H9 (cell line): ENCODE measurements around the gene ILK. TPM values are rescaled to one million over a fixed set of nuclear protein-coding genes. Genes with fewer than 3 reads are reported as not detected.

ENCODE experiments used
- DNase-seq: peaks from one replicate; pipeline ENCODE4 v3.0.0-alpha.2; 2017
- H2AFZ ChIP-seq: one replicate; pipeline ENCODE4 v1.6.1; 2013; ENCODE audit warnings: mild to moderate bottlenecking, low read length, control low read depth, moderate library complexity
- H2AK5ac ChIP-seq: 2 replicates; pipeline ENCODE4 v1.6.1; 2013; ENCODE audit warnings: low read length, control low read depth, mixed read lengths; ENCODE audit not compliant: insufficient read length
- H2BK120ac ChIP-seq: one replicate; pipeline ENCODE4 v1.6.1; 2013; ENCODE audit warnings: low read depth, mild to moderate bottlenecking, low read length, control low read depth, inconsistent platforms; ENCODE audit not compliant: poor library complexity, severe bottlenecking
- H2BK12ac ChIP-seq: 2 replicates; pipeline ENCODE4 v1.6.1; 2013; ENCODE audit warnings: low read length, control low read depth, mixed read lengths, low read depth; ENCODE audit not compliant: insufficient read length
- H2BK15ac ChIP-seq: 2 replicates; pipeline ENCODE4 v1.6.1; 2013; ENCODE audit warnings: low read depth, low read length, control low read depth
- H2BK20ac ChIP-seq: one replicate; pipeline ENCODE4 v1.6.1; 2013; ENCODE audit warnings: low read depth, mild to moderate bottlenecking, low read length, control low read depth, inconsistent platforms; ENCODE audit not compliant: poor library complexity, severe bottlenecking
- H2BK5ac ChIP-seq: 2 replicates; pipeline ENCODE4 v1.6.1; 2013; ENCODE audit warnings: low read length, control low read depth, mixed read lengths; ENCODE audit not compliant: insufficient read length
- H3K14ac ChIP-seq: 2 replicates; pipeline ENCODE4 v1.6.1; 2013; ENCODE audit warnings: low read length, control low read depth; ENCODE audit not compliant: insufficient read depth
- H3K18ac ChIP-seq: 2 replicates; pipeline ENCODE4 v1.6.1; 2013; ENCODE audit warnings: low read depth, mild to moderate bottlenecking, mixed read lengths, low read length, control low read depth; ENCODE audit not compliant: insufficient read length
- H3K23ac ChIP-seq: 2 replicates; pipeline ENCODE4 v1.6.1; 2013; ENCODE audit warnings: low read length, control low read depth, mixed read lengths, low read depth; ENCODE audit not compliant: insufficient read length
- H3K23me2 ChIP-seq: 2 replicates; pipeline ENCODE4 v1.6.1; 2013; ENCODE audit warnings: low read depth, mild to moderate bottlenecking, mixed read lengths, low read length, control low read depth; ENCODE audit not compliant: insufficient read length, poor library complexity, severe bottlenecking
- H3K27ac ChIP-seq: 2 replicates; pipeline ENCODE4 v1.5.1; 2013; ENCODE audit warnings: low read length, control low read depth, mixed read lengths, low read depth; ENCODE audit not compliant: insufficient read length
- H3K27me3 ChIP-seq: 2 replicates; pipeline ENCODE4 v1.6.1; 2013; ENCODE audit warnings: low read length, control low read depth, inconsistent platforms; ENCODE audit not compliant: insufficient read depth
- H3K4ac ChIP-seq: 2 replicates; pipeline ENCODE4 v1.6.1; 2013; ENCODE audit warnings: low read depth, mild to moderate bottlenecking, control low read depth, inconsistent platforms, low read length, moderate library complexity
- H3K4me1 ChIP-seq: 2 replicates; pipeline ENCODE4 v1.6.1; 2013; ENCODE audit warnings: low read length, control low read depth, inconsistent platforms; ENCODE audit not compliant: insufficient read depth
- H3K4me2 ChIP-seq: 2 replicates; pipeline ENCODE4 v1.6.1; 2013; ENCODE audit warnings: low read length, control low read depth, mixed read lengths; ENCODE audit not compliant: insufficient read length, insufficient read depth
- H3K56ac ChIP-seq: 2 replicates; pipeline ENCODE4 v1.6.1; 2013; ENCODE audit warnings: low read depth, mild to moderate bottlenecking, mixed read lengths, low read length, control low read depth; ENCODE audit not compliant: insufficient read length
- H3K79me1 ChIP-seq: 2 replicates; pipeline ENCODE4 v1.6.1; 2013; ENCODE audit warnings: low read depth, mild to moderate bottlenecking, moderate library complexity, low read length, control low read depth, inconsistent platforms; ENCODE audit not compliant: insufficient read depth, poor library complexity, severe bottlenecking
- H3K79me2 ChIP-seq: 2 replicates; pipeline ENCODE4 v1.6.1; 2013; ENCODE audit warnings: low read length, control low read depth, inconsistent platforms; ENCODE audit not compliant: insufficient read depth
- H3K9ac ChIP-seq: 2 replicates; pipeline ENCODE4 v1.6.1; 2013; ENCODE audit warnings: low read length, control low read depth, mixed read lengths; ENCODE audit not compliant: insufficient read length; ENCODE audit errors: extremely low read depth
- H3K9me3 ChIP-seq: one replicate; pipeline ENCODE4 v1.6.1; 2013; ENCODE audit warnings: low read depth, low read length, inconsistent platforms; ENCODE audit not compliant: control insufficient read depth
- H3T11ph ChIP-seq: one replicate; pipeline ENCODE4 v1.6.1; 2013; ENCODE audit warnings: mild to moderate bottlenecking, low read length, control low read depth, inconsistent platforms
- H4K20me1 ChIP-seq: one replicate; pipeline ENCODE4 v1.6.1; 2013; ENCODE audit not compliant: control insufficient read depth, insufficient read length, insufficient read depth
- H4K5ac ChIP-seq: 2 replicates; pipeline ENCODE4 v1.6.1; 2013; ENCODE audit warnings: low read depth, mild to moderate bottlenecking, mixed read lengths, low read length, control low read depth; ENCODE audit not compliant: insufficient read length
- H4K8ac ChIP-seq: replicated peaks from 2 replicates; pipeline ENCODE4 v1.6.1; 2013; ENCODE audit warnings: low read length, control low read depth, mixed read lengths, low read depth; ENCODE audit not compliant: insufficient read length
- H4K91ac ChIP-seq: 2 replicates; pipeline ENCODE4 v1.6.1; 2013; ENCODE audit warnings: low read depth, mild to moderate bottlenecking, moderate library complexity, mixed read lengths, low read length, control low read depth; ENCODE audit not compliant: insufficient read length
- H3K27ac Mint-ChIP-seq, 3 experiments: 2 replicates in 2 of 3; 3 replicates in 1 of 3; pipeline ENCODE4 v1.8.0; 2020 to 2021; ENCODE audit warnings: mixed read lengths in 3 of 3, mild to moderate bottlenecking in 1 of 3, moderate library complexity in 1 of 3
- H3K27me3 Mint-ChIP-seq: 2 replicates; pipeline ENCODE4 v1.8.0; 2021; ENCODE audit warnings: low read depth, mild to moderate bottlenecking, moderate library complexity, mixed read lengths
- H3K36me3 Mint-ChIP-seq, 3 experiments: 2 replicates in 2 of 3; 3 replicates in 1 of 3; pipeline ENCODE4 v1.8.0; 2020 to 2021; ENCODE audit warnings: low read depth in 3 of 3, mixed read lengths in 3 of 3; ENCODE audit not compliant: insufficient read depth in 1 of 3
- H3K4me1 Mint-ChIP-seq, 2 experiments: 2 replicates each; pipeline ENCODE4 v1.8.0; 2020; ENCODE audit warnings: mixed read lengths in 2 of 2
- H3K4me3 Mint-ChIP-seq, 2 experiments: 2 replicates in 1 of 2; 3 replicates in 1 of 2; pipeline ENCODE4 v1.8.0; 2020 to 2021; ENCODE audit warnings: mild to moderate bottlenecking in 2 of 2, mixed read lengths in 2 of 2, moderate library complexity in 1 of 2
- H3K9me3 Mint-ChIP-seq, 2 experiments: 2 replicates in 1 of 2; 3 replicates in 1 of 2; pipeline ENCODE4 v1.8.0; 2020; ENCODE audit warnings: mild to moderate bottlenecking in 2 of 2, mixed read lengths in 2 of 2, moderate library complexity in 1 of 2
- CTCF ChIP-seq: fragments of 200-600 bp; sonication (generic); conservative IDR thresholded peaks from 3 replicates; pipeline ENCODE4 v1.8.0; 2021; ENCODE audit warnings: antibody characterized with exemption, mild to moderate bottlenecking
- whole genome bisulfite sequencing: extraction: QIAGEN DNeasy Blood & Tissue Kit; methylation state at CpG from one replicate; pipeline ENCODE4 v1.1.7; 2013; ENCODE audit warnings: missing lambda C conversion rate, low lambda C conversion rate, mixed read lengths; ENCODE audit not compliant: insufficient read length; ENCODE audit errors: extremely low coverage; 5-methylcytosine and 5-hydroxymethylcytosine counted together
- total RNA-seq: library from RNA; stranded (reverse); gene quantifications from 2 replicates; pipeline ENCODE4 v1.2.1, GENCODE V29; 2021

The ILK gene
- total RNA-seq, 1 experiment from 2014 or later, result 100 TPM

GRCh38 chr11:6637871-6638270, 34.3 kb downstream of the ILK start:
- Histone ChIP-seq H3K56ac (no peak overlapping the region), H2BK12ac (no peak overlapping the region), H3K79me1 (no peaks in the 10 kb centered on the region), H3K4me2 (no peak overlapping the region), H2AK5ac (no peak overlapping the region), H3K9ac (no peak overlapping the region), H3K79me2 (no peaks in the 10 kb centered on the region), H3K9me3 (no peaks in the 10 kb centered on the region), H2BK5ac (no peak overlapping the region), H3K4ac (no peak overlapping the region), H2BK20ac (no peak overlapping the region), H4K5ac (no peak overlapping the region), H3K27me3 (no peaks in the 10 kb centered on the region), H2AFZ (no peak overlapping the region), H3K14ac (no peak overlapping the region), H3K23me2 (no peaks in the 10 kb centered on the region), H4K91ac (no peak overlapping the region), H2BK15ac (no peak overlapping the region), H3K18ac (no peak overlapping the region), H3K23ac (no peak overlapping the region), H3K27ac (no peak overlapping the region), H4K20me1 (no peaks in the 10 kb centered on the region), H3T11ph (no peak overlapping the region), H3K4me1 (no peaks in the 10 kb centered on the region), H2BK120ac (no peak overlapping the region), H4K8ac (no peak overlapping the region)
- no peaks in the 10 kb centered on the region; a peak in 1 of 7 replicates for H3K36me3 Mint-ChIP-seq
- H3K4me1 Mint-ChIP-seq, result no peaks in the 10 kb centered on the region
- H3K27ac Mint-ChIP-seq, result no peak overlapping the region
- peaks cover 5% of the 10 kb centered on the region for H3K27me3 Mint-ChIP-seq
- no CpG with 5 or more reads among the region's 3 CpGs for WGBS
- H3K9me3 Mint-ChIP-seq, result no peaks in the 10 kb centered on the region
- DNase-seq, result no peak
- no peak overlapping the region for H3K4me3 Mint-ChIP-seq
- no peak for TF ChIP-seq CTCF
